ENCODE results near the gene MDM4. TPM values are rescaled to one million over a fixed set of nuclear protein-coding genes. Genes with fewer than 3 reads are reported as not detected.
"Not testable (repeated sequence)": the region's sequence is repeated elsewhere in the genome, so short reads cannot be mapped to it uniquely, and the experiment has no call there.

Gene MDM4
- total RNA-seq, 1 donor from 2014 or later: 79.1 TPM

DNA sequence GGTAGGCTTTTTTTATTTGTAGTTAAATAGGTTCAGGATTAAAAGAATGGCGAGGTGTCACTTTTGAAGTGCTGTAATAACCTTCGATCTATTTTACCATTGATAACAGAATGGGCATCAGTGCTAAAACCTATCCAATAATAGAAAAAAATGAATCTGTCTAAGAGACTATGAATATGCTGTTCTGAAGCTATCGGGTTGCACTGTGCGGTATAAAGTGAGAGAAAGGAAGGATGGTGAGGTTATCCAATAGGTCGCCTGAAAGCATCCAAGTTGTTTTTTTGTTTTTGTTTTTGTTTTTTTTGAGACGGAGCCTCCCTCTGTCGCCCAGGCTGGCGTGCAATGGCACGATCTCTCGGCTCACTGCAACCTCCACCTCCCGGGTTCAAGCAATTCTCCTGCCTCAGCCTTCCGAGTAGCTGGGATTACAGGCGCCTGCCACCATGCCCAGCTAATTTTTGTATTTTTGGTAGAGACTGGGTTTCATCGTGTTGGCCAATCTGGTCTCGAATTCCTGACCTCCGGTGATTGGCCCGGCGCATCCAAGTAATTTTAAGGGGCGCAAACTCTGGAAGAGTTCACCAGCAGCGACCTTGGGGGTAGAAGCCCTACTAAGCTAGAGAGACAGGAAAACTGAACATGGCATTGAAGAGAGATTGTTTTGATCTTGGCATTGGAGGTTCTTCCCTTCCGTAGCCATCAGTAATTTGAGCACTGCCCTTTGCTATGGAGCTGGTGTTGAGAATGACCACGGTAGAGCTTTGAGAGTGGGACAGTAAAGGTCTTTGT, 8.7 kb upstream of the MDM4 start:
- intact Hi-C loops (cut with micrococcal nuclease): loop anchor here (1.0 kb wide), 1 partner anchor 9 kb away; the partner anchor contains the start of gene MDM4
- no peaks in the 10 kb centered on the region for H3K9me3 Mint-ChIP-seq
- H3K4me1 Mint-ChIP-seq (ENCODE audit: low read depth): peaks cover 36% of the 10 kb centered on the region
- peak overlapping the region; percentile 97 for H3K27ac Mint-ChIP-seq
- DNase-seq (ENCODE audit: low spot score): no peak
- H3K4me3 Mint-ChIP-seq (ENCODE audit: low read depth): peak overlapping the region; percentile 87
- H3K36me3 Mint-ChIP-seq (ENCODE audit: low read depth): no peaks in the 10 kb centered on the region
- H3K27me3 Mint-ChIP-seq (ENCODE audit: low read depth): peaks cover 2% of the 10 kb centered on the region

DNA sequence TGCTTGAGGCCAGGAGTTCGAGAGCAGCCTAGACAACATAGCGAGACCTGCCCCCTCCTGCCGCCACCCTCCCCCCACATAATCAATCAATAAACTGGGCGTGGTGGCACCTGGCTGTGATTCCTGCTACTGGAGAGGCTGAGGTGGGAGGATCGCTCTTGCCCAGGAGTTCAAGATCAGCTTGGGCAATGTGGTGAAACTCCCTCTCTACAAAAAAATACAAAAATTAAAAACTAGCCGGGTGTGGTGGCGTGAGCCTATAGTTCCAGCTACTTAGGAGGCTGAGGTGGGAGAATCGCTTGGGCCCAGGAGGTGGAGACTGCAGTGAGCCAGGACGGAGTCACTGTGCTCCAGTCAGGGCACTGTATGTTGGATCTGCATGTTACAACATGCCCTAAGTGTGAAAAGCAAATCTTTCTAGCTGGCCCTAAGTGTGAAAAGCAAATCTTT, 7.0 kb upstream of the MDM4 start:
- intact Hi-C loops (cut with micrococcal nuclease): no loop called here

DNA sequence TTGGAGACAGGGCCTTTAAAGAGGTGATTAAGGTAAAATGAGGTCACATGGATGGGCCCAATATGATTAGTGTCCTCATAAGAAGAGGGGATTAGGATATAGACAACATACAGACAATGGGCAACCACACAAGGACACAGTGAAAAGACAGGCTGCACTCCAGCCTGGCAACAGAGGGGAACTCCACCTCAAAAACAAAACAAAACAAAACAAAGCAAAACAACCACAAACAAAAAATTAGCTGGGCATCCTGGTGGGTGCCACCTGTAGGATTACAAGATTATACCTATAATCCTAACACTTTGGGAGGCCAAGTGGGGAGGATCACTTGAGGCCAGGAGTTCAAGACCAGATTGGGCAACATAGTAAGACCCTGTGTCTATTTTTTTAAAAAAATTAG, 4.8 kb upstream of the MDM4 start:
- Mint-ChIP-seq H3K4me1 (ENCODE audit: low read depth) (peaks cover 32% of the 10 kb centered on the region), H3K36me3 (ENCODE audit: low read depth) (no peaks in the 10 kb centered on the region), H3K27me3 (ENCODE audit: low read depth) (peaks cover under 1% of the 10 kb centered on the region), H3K27ac (peak overlapping the region; percentile 28), H3K9me3 (no peaks in the 10 kb centered on the region), H3K4me3 (ENCODE audit: low read depth) (no peak overlapping the region)
- DNase-seq (ENCODE audit: low spot score): no peak
- intact Hi-C loops (cut with micrococcal nuclease): no loop called here

More for the DNA sequence above, 7.0 kb upstream of the MDM4 start:
- Mint-ChIP-seq H3K27me3 (ENCODE audit: low read depth) (peaks cover 2% of the 10 kb centered on the region), H3K27ac (no peak overlapping the region), H3K9me3 (no peaks in the 10 kb centered on the region), H3K4me3 (ENCODE audit: low read depth) (no peak overlapping the region), H3K36me3 (ENCODE audit: low read depth) (no peaks in the 10 kb centered on the region), H3K4me1 (ENCODE audit: low read depth) (peaks cover 37% of the 10 kb centered on the region)
- DNase-seq (ENCODE audit: low spot score): no peak

DNA sequence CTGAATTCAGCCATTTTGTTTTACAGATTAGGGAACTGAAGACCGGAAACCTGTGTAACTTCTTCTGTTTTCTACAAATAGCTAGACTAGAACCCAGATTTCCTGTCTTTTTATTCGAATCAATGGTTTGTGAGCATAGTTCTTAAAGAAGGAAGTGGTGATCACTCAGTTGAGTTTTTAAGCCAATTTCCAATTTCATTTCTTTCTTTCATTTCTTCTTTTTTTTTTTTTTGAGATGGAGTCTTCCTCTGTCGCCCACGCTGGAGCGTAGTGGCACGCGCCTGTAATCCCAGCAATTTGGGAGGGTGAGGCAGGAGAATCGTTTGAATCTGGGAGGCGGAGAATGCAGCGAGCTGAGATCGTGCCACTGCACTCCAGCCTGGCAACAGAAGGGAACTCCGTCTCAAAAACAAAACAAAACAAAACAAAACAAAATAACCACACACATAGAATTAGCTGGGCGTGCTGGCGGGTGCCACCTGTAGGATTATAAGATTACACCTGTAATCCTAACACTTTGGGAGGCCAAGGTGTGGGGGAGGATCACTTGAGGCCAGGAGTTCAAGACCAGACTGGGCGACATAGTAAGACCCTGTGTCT, 3.0 kb upstream of the MDM4 start:
- DNase-seq (ENCODE audit: low spot score): peak; percentile 49
- no peaks in the 10 kb centered on the region for H3K9me3 Mint-ChIP-seq
- no peaks in the 10 kb centered on the region for H3K27me3 Mint-ChIP-seq (ENCODE audit: low read depth)
- intact Hi-C loops (cut with micrococcal nuclease): no loop called here
- peak overlapping the region; percentile 99 for H3K27ac Mint-ChIP-seq
- H3K4me1 Mint-ChIP-seq (ENCODE audit: low read depth): peaks cover 26% of the 10 kb centered on the region
- H3K36me3 Mint-ChIP-seq (ENCODE audit: low read depth): peaks cover 7% of the 10 kb centered on the region
- H3K4me3 Mint-ChIP-seq (ENCODE audit: low read depth): peak overlapping the region; percentile 77

DNA sequence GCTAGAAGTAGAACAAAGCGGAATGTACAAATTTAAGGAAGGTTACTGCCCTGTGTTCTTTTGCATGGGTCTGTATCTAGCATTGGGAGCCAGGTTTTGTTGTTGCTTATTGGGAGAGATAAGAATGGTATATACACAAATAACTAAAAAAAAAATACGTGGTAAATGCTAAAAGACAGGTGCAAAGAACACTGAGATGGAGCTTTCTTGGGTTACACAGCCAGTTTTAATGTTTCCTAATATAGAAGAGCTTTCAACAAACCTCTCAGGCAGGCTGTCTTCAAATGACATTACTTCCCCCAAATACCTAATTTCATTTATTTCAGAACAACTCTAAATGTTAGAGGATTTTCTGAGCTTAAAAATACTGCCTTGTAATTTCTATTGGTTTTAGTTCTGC, 1.4 kb upstream of the MDM4 start:
- Mint-ChIP-seq H3K4me3 (ENCODE audit: low read depth) (peak overlapping the region; percentile 38), H3K27ac (peak overlapping the region; percentile 59)
- intact Hi-C loops (cut with micrococcal nuclease): loop anchor here (5.0 kb wide), 1 partner anchor 47 kb away; no protein-coding TSS in a partner anchor

DNA sequence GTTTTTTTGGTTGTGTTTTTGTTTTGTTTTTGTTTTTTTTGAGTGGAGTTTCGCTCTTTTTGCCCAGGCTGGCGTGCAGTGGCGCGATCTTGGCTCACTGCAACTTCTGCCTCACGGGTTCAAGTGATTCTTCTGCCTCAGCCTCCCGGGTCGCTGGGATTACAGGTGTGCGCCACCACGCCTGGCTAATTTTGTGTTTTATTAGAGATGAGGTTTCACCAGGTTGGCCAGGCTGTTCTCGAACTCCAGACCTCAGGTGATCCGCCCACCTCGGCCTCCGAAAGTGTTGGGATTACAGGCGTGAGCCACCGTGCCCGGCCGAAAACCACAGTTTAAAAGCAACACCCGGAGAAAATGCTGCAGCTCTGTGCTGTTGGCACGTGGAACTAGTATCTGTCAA, 1.2 kb downstream of the MDM4 start:
- not testable (repeated sequence) for DNase-seq (ENCODE audit: low spot score); H3K4me3 Mint-ChIP-seq (ENCODE audit: low read depth); H3K27ac Mint-ChIP-seq; H3K27me3 Mint-ChIP-seq (ENCODE audit: low read depth); H3K9me3 Mint-ChIP-seq
- Mint-ChIP-seq H3K36me3 (ENCODE audit: low read depth) (peaks cover 41% of the 10 kb centered on the region), H3K4me1 (ENCODE audit: low read depth) (peaks cover 47% of the 10 kb centered on the region)
- intact Hi-C loops (cut with micrococcal nuclease): loop anchor here (2.0 to 5.0 kb wide), 3 partner anchors 23 to 45 kb away; partner anchors contain the start of gene PIK3C2B

More for the DNA sequence above, 1.4 kb upstream of the MDM4 start:
- Mint-ChIP-seq H3K27me3 (ENCODE audit: low read depth) (no peaks in the 10 kb centered on the region), H3K4me1 (ENCODE audit: low read depth) (peaks cover 39% of the 10 kb centered on the region), H3K9me3 (no peaks in the 10 kb centered on the region), H3K36me3 (ENCODE audit: low read depth) (peaks cover 23% of the 10 kb centered on the region)
- no peak for DNase-seq (ENCODE audit: low spot score)

DNA sequence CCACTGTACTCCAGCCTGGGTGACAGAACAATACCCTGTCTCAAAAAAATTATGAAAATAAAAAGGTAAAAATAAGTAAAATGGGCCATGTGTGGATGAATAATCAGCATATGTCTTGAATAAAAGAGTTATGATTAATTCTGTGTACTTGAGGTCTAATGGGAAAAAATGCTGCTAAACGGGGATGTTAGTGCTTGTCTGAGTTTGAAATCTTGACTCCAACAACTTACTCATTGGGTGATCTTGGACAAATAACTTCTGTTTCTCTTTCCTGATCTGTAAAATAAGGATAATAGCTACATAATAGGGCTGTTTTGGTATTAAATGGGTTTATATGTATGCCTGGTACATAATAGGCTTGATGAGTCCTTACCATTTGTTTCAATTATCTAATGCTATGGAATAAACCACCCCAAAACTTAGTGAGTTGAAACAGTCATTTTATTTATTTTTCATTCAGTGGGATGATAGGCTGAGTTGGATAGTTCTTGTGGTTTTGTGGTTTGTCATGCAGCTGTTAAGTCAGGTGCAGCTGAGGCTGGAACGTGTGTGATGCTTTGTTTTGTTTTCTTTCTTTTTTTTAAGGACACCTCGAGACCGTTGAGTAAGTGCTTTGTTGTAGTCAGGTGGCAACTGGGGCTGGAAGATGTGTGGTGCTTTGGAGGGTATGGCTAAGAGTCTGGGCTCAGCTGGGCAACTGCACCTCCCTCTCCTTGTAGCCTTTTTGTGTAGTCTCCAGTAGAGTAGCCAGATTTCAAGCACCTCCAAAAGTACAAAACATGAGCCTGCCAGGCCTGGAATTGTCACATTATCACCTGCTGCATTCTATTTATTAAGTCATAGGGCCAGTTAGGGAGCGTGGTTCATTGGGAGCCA, 4.9 kb downstream of the MDM4 start:
- H3K36me3 Mint-ChIP-seq (ENCODE audit: low read depth): peaks cover 68% of the 10 kb centered on the region
- H3K4me3 Mint-ChIP-seq (ENCODE audit: low read depth): peak overlapping the region; percentile 63
- DNase-seq (ENCODE audit: low spot score): peak; percentile 68
- H3K27me3 Mint-ChIP-seq (ENCODE audit: low read depth): no peaks in the 10 kb centered on the region
- H3K27ac Mint-ChIP-seq: peak overlapping the region; percentile 68
- intact Hi-C loops (cut with micrococcal nuclease): no loop called here
- peaks cover 13% of the 10 kb centered on the region for H3K9me3 Mint-ChIP-seq
- H3K4me1 Mint-ChIP-seq (ENCODE audit: low read depth): peaks cover 48% of the 10 kb centered on the region

DNA sequence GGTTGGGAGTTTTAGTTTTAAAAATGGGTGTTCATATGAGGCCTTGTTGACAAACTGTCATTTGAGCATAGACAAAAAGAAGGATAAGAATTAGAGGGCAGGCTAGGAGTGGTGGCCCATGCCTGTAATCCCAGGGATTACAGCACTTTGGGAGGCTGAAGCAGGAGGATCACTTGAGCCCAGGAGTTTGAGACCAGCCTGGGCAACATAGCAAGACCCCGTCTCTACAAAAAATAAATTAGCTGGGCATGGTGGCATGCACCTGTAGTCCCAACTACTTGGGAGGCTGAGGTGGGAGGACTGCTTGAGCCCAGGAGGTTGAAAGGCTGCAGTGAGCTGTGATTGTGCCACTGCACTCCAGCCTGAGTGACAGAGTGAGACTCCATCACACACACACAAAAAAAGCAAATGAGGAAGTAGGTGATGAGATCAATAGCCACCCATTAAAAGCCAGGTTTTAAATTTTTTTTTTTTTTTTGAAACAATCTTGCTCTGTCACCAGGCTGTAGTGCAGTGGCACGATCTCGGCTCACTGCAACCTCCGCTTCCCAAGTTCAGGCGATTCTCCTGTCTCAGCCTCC, 5.8 kb downstream of the MDM4 start:
- H3K9me3 Mint-ChIP-seq: peaks cover 13% of the 10 kb centered on the region
- peaks cover 75% of the 10 kb centered on the region for H3K36me3 Mint-ChIP-seq (ENCODE audit: low read depth)
- peaks cover 47% of the 10 kb centered on the region for H3K4me1 Mint-ChIP-seq (ENCODE audit: low read depth)
- H3K27me3 Mint-ChIP-seq (ENCODE audit: low read depth); H3K4me3 Mint-ChIP-seq (ENCODE audit: low read depth); DNase-seq (ENCODE audit: low spot score); intact Hi-C loops (cut with micrococcal nuclease): not testable (repeated sequence)
- peak overlapping the region; percentile 49 for H3K27ac Mint-ChIP-seq

DNA sequence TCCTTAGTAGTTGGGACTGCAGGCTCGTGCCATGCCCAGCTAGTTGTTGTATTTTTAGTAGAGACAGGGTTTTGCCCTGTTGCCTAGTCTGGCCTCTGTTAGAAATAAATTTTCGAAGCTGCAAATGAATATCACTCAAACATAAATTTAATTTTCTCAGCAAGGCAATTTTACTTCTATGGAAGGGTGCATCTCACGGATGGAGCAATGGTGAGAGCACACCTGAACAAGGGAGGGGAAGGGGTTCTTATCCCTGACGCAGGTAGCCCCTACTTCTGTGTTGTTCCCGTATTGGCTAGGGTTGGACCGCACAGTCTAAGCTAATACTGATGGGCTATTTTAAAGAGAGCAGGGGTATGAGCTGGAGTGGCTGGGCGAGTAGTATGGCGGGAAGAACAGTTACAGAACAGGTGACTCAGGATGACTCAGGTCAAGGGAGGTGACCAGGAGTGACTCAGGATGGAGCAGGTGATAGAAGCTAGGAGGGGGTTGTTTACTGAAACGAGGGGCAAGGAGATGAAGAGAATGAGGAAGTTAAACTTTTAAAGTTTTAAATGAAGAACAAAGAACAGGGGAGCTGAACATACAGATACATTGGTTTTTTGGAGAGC, 7.5 kb downstream of the MDM4 start:
- peaks cover 75% of the 10 kb centered on the region for H3K36me3 Mint-ChIP-seq (ENCODE audit: low read depth)
- no peak for DNase-seq (ENCODE audit: low spot score)
- H3K4me3 Mint-ChIP-seq (ENCODE audit: low read depth): peak overlapping the region; percentile 31
- intact Hi-C loops (cut with micrococcal nuclease): no loop called here
- H3K27me3 Mint-ChIP-seq (ENCODE audit: low read depth): no peaks in the 10 kb centered on the region
- peaks cover 37% of the 10 kb centered on the region for H3K4me1 Mint-ChIP-seq (ENCODE audit: low read depth)
- peak overlapping the region; percentile 42 for H3K27ac Mint-ChIP-seq
- peaks cover 13% of the 10 kb centered on the region for H3K9me3 Mint-ChIP-seq

DNA sequence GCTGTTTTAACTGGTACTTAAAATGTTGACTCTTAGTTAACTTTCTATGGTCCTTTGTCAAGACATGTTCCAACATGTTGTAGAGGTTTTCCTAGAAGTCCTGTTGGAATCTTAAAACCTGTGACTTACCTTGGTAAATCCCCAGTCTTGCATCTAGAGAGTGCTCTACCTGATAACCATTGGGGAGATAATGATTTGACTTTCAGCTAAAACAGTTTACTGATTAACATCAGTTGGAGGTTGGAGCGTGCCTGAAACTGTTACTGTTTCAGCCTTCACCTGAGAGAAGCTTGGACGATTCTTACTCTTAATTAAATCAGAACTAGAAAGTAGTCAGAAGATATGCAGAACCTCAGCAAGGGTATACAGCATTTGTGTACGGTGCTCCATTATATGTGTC, 8.8 kb downstream of the MDM4 start:
- Mint-ChIP-seq H3K27ac (peak overlapping the region; percentile 68), H3K27me3 (ENCODE audit: low read depth) (no peaks in the 10 kb centered on the region), H3K36me3 (ENCODE audit: low read depth) (peaks cover 69% of the 10 kb centered on the region), H3K4me1 (ENCODE audit: low read depth) (peaks cover 28% of the 10 kb centered on the region), H3K9me3 (peaks cover 13% of the 10 kb centered on the region), H3K4me3 (ENCODE audit: low read depth) (no peak overlapping the region)
- DNase-seq (ENCODE audit: low spot score): no peak
- intact Hi-C loops (cut with micrococcal nuclease): no loop called here

DNA sequence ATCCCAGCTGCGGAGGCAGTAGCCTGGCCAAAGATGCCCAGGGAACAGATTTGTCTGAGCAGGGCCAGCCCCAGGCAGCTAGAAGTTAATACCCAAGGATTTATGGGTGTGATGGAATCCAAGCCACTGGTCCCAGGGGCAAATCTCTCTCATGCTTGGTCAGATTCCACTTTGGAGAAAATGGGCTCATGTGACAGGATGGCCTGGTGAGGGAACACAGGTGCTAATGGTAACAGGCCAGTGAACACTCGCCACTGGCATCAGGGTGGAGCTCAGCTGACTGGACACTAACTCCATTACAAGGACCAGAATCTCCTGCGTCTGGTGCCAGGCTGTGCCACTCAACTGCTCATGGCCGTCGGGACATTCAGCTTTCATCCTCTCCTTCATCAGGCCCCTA, 12.0 kb downstream of the MDM4 start:
- H3K4me1 Mint-ChIP-seq (ENCODE audit: low read depth): peaks cover 21% of the 10 kb centered on the region
- H3K9me3 Mint-ChIP-seq: peaks cover 10% of the 10 kb centered on the region
- no peak for DNase-seq (ENCODE audit: low spot score)
- no peak overlapping the region for H3K27ac Mint-ChIP-seq
- intact Hi-C loops (cut with micrococcal nuclease): no loop called here
- peaks cover 73% of the 10 kb centered on the region for H3K36me3 Mint-ChIP-seq (ENCODE audit: low read depth)
- H3K27me3 Mint-ChIP-seq (ENCODE audit: low read depth): no peaks in the 10 kb centered on the region
- H3K4me3 Mint-ChIP-seq (ENCODE audit: low read depth): no peak overlapping the region

DNA sequence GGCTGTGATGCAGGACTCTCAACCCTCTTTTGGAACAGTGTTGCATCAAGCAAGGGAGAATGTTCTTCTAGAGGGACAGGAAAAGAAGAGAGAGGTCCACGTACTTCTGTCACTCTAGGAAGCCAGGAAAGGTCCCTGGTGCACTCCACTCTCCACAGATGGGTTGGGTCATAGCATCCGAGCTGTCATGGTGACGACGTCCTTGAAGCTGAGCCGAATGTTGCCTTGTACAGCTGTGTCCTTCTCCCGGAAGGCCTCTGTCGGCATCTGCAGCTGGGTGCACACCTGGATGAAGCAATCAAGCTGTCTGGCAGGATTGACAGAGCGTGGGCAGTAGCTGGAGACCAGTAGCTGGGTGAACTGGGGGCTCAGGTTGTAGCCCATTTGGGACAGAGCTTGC, 12.5 kb downstream of the MDM4 start:
- Mint-ChIP-seq H3K27ac (no peak overlapping the region), H3K27me3 (ENCODE audit: low read depth) (no peaks in the 10 kb centered on the region), H3K36me3 (ENCODE audit: low read depth) (peaks cover 74% of the 10 kb centered on the region), H3K9me3 (peaks cover 8% of the 10 kb centered on the region), H3K4me1 (ENCODE audit: low read depth) (peaks cover 18% of the 10 kb centered on the region), H3K4me3 (ENCODE audit: low read depth) (no peak overlapping the region)
- DNase-seq (ENCODE audit: low spot score): no peak
- intact Hi-C loops (cut with micrococcal nuclease): no loop called here

All from activated T-helper 2 cell treated with anti-CD3 and anti-CD28 coated beads, Interferon-gamma antibody, Interleukin-2, Interleukin-4, amounts not matched to agents 10 μg/mL and 5 μg/mL and 100 μg/mL, durations not matched to agents 14 hours and 24 hours and 36 hours (primary cell).